Psoas muscle (tissue), 8 donors: ENCODE results near the gene HECW1. TPM values are rescaled to one million over a fixed set of nuclear protein-coding genes. Genes with fewer than 3 reads are reported as not detected.
"Not testable (repeated sequence)": the region's sequence is repeated elsewhere in the genome, so short reads cannot be mapped to it uniquely, and the experiment has no call there.

Experiments
- ATAC-seq, 4 donors: fragments of 200-7000 bp; cut with Tn5 transposase; one replicate each; pipeline ENCODE4 v1.9.1; 2020; ENCODE audit warnings: moderate library complexity in 3 of 4, mild to moderate bottlenecking in 2 of 4
- DNase-seq, 2 donors: peaks; one replicate each; pipeline ENCODE4 v3.0.0-alpha.2; 2020
- H3K27ac ChIP-seq: fragments of 200-600 bp; one replicate; pipeline ENCODE4 v1.8.0; 2022
- H3K27me3 ChIP-seq, 3 donors: fragments of 200-600 bp in 1 of 3; one replicate each; pipeline versions ENCODE4 v1.6.1 to v1.8.0; 2013 to 2022; ENCODE audit warnings: low read length in 2 of 3, mild to moderate bottlenecking in 2 of 3, moderate library complexity in 1 of 3; ENCODE audit not compliant: insufficient read depth in 3 of 3
- H3K36me3 ChIP-seq, 2 donors: fragments of 200-600 bp in 1 of 2; one replicate each; pipeline versions ENCODE4 v1.6.1 to v1.8.0; 2013 to 2022; ENCODE audit warnings: low read depth in 1 of 2, mild to moderate bottlenecking in 1 of 2, moderate library complexity in 1 of 2; ENCODE audit not compliant: insufficient read depth in 1 of 2
- H3K4me1 ChIP-seq: fragments of 200-600 bp; one replicate; pipeline ENCODE4 v1.8.0; 2022
- H3K4me3 ChIP-seq: fragments of 200-600 bp; one replicate; pipeline ENCODE4 v1.8.0; 2022; ENCODE audit warnings: mild to moderate bottlenecking
- H3K9me3 ChIP-seq: fragments of 200-600 bp; one replicate; pipeline ENCODE4 v1.8.0; 2022
- CTCF ChIP-seq: fragments of 200-600 bp; IDR thresholded peaks from one replicate; pipeline ENCODE4 v1.8.0; 2022; ENCODE audit warnings: antibody characterized with exemption
- WGBS, 3 donors: extraction: QIAGEN DNeasy Blood & Tissue Kit; methylation state at CpG; one replicate each; pipeline versions ENCODE4 v1.1.6 to v1.1.7; 2013; 5-methylcytosine and 5-hydroxymethylcytosine counted together
- intact Hi-C, 2 donors: fragments of 100-400 bp; cut with DNase I; formaldehyde crosslinking; loops; one replicate each; pipeline versions ENCODE4 v1.11.0 to v1.14.2; 2022
- polyA plus RNA-seq, 3 donors: library from polyadenylated mRNA; stranded (reverse); fragments of 200-250 nt; gene quantifications; one replicate each; pipeline ENCODE4 v1.2.3, GENCODE V29; 2013
- total RNA-seq, 4 donors: library from RNA; stranded (reverse); fragmentation: NEBNext Ultra II Directional in 2 of 4; extraction: Animal tissue kit (Norgen Biotek cat#: 25700) in 2 of 4; gene quantifications; one replicate each; pipeline versions ENCODE4 v1.2.1 to v1.2.4, GENCODE V29; 2021 to 2023
- donor health status: healthy with polysubstance abuse.
- donor health status: DM: no; HTN: no; CAD: no; lungs with moderate emphysema.
- donor health status: Bipolar disorder and iron deficiency.
- donor health status: healthy.
- donor health status: DM: yes; HTN: yes; CAD: no.
- donor health status: DM: no; HTN: no; CAD: no.
- donor health status: DM: no; HTN: no; CAD: no.
- donor health status: DM: yes; HTN: yes; CAD: no.

HECW1 gene
- total and polyA plus RNA-seq, 7 donors = 0.07 to 2.8 (median 1.0) TPM

- TF ChIP-seq CTCF = no peak
- Histone ChIP-seq H3K27me3 (peaks cover 0 to 4% (median 0%) of the 10 kb centered on the region in 3 donors), H3K4me1 (no peaks in the 10 kb centered on the region), H3K9me3 (no peaks in the 10 kb centered on the region), H3K27ac (no peak overlapping the region), H3K4me3 (no peak overlapping the region), H3K36me3 (no peaks in the 10 kb centered on the region)
- intact Hi-C loops = no loop called here
- ATAC-seq (no peak), DNase-seq (no peak)
- 79 to 86% (median 80%) methylated on average over 5 of the region's 5 CpGs for WGBS, 3 donors
Measured at GRCh38 chr7:43211286-43211685, 98.8 kb downstream of the HECW1 start.

- H3K4me3 ChIP-seq = no peak overlapping the region
- peaks cover 0 to 4% (median 0%) of the 10 kb centered on the region in 3 donors for H3K27me3 ChIP-seq
- no peaks in the 10 kb centered on the region for H3K36me3 ChIP-seq
- DNase-seq (no peak), ATAC-seq (no peak)
- no peaks in the 10 kb centered on the region for H3K9me3 ChIP-seq
- TF ChIP-seq CTCF = no peak
- intact Hi-C loops = no loop called here
- no peak overlapping the region for H3K27ac ChIP-seq
- H3K4me1 ChIP-seq = no peaks in the 10 kb centered on the region
Measured at GRCh38 chr7:43211693-43212092, 99.2 kb downstream of the HECW1 start.

GRCh38 chr7:43212921-43213320 is 100.5 kb downstream of the HECW1 start:
- Histone ChIP-seq H3K27me3 (peaks cover 0 to 4% (median 0%) of the 10 kb centered on the region in 3 donors), H3K27ac (no peak overlapping the region), H3K36me3 (no peaks in the 10 kb centered on the region), H3K4me3 (no peak overlapping the region), H3K9me3 (no peaks in the 10 kb centered on the region), H3K4me1 (no peaks in the 10 kb centered on the region)
- TF ChIP-seq CTCF = no peak
- no peak for ATAC-seq
- DNase-seq = no peak
- 68 to 72% (median 71%) methylated on average over 3 of the region's 3 CpGs for WGBS, 3 donors
- intact Hi-C loops = no loop called here

GRCh38 chr7:43215061-43215460 is 102.6 kb downstream of the HECW1 start:
- TF ChIP-seq CTCF = no peak
- no peak overlapping the region for H3K4me3 ChIP-seq
- ATAC-seq (no peak), DNase-seq (no peak)
- no peaks in the 10 kb centered on the region for H3K9me3 ChIP-seq
- H3K36me3 ChIP-seq = no peaks in the 10 kb centered on the region
- H3K27ac ChIP-seq = no peak overlapping the region
- H3K4me1 ChIP-seq = no peaks in the 10 kb centered on the region
- H3K27me3 ChIP-seq = peaks cover 0 to 10% (median 2%) of the 10 kb centered on the region in 3 donors
- 55 to 62% (median 60%) methylated on average over 6 of the region's 6 CpGs for WGBS, 3 donors
- intact Hi-C loops = no loop called here

- 90 to 96% (median 92%) methylated on average over 2 of the region's 2 CpGs for WGBS, 3 donors
- no peaks in the 10 kb centered on the region for H3K4me1 ChIP-seq
- ATAC-seq = no peak
Measured at GRCh38 chr7:43217055-43217454, 104.6 kb downstream of the HECW1 start.

GRCh38 chr7:43218901-43219300 is 106.5 kb downstream of the HECW1 start:
- ATAC-seq, H3K9me3 ChIP-seq, H3K36me3 ChIP-seq, intact Hi-C loops, H3K27me3 ChIP-seq, H3K4me3 ChIP-seq, H3K4me1 ChIP-seq, H3K27ac ChIP-seq, DNase-seq: not testable (repeated sequence)
- 86 to 93% (median 88%) methylated on average over 4 of the region's 4 CpGs for WGBS, 3 donors

More at GRCh38 chr7:43217055-43217454, 104.6 kb downstream of the HECW1 start:
- intact Hi-C loops = no loop called here
- no peak for TF ChIP-seq CTCF
- H3K9me3 ChIP-seq = no peaks in the 10 kb centered on the region
- no peak overlapping the region for H3K4me3 ChIP-seq
- peaks cover 0 to 10% (median 2%) of the 10 kb centered on the region in 3 donors for H3K27me3 ChIP-seq
- no peak for DNase-seq
- H3K36me3 ChIP-seq = no peaks in the 10 kb centered on the region
- no peak overlapping the region for H3K27ac ChIP-seq
